HepG2 (cell line): Measurements from ENCODE around the gene IL22RA1. TPM values are rescaled to one million over a fixed set of nuclear protein-coding genes. Genes with fewer than 3 reads are reported as not detected.
A peak's percentile ranks its signal among the peaks of the same experiment; 100 is the strongest.

Experiments used
- POLR2A ChIP-seq, 2 experiments: IDR thresholded peaks; 2 replicates each; pipeline ENCODE4 v1.6.1; 2011; ENCODE audit warnings: low read depth in 2 of 2, low read length in 2 of 2, mild to moderate bottlenecking in 1 of 2, moderate library complexity in 1 of 2; ENCODE audit not compliant: insufficient read depth in 1 of 2
- SRSF9 ChIP-seq: fragments of 200-400 bp; formaldehyde crosslinking; IDR thresholded peaks from 2 replicates; pipeline ENCODE4 v1.6.1; 2018; ENCODE audit warnings: borderline replicate concordance, mild to moderate bottlenecking, low read depth, low read length; ENCODE audit not compliant: insufficient read depth, poor library complexity, severe bottlenecking
- ZMAT5 ChIP-seq: sonication (generic); formaldehyde crosslinking; IDR thresholded peaks from 2 replicates; pipeline ENCODE4 v1.5.0; 2020; ENCODE audit warnings: mild to moderate bottlenecking, low read depth, missing genetic modification reagents, borderline replicate concordance
- ZNF619 ChIP-seq: sonication (generic); formaldehyde crosslinking; IDR thresholded peaks from 2 replicates; pipeline ENCODE4 v1.4.0; 2020; ENCODE audit warnings: mild to moderate bottlenecking, missing genetic modification reagents
- ZSCAN12 ChIP-seq: sonication (generic); formaldehyde crosslinking; IDR thresholded peaks from 2 replicates; pipeline ENCODE4 v1.9.0; 2021; ENCODE audit warnings: mild to moderate bottlenecking, missing genetic modification reagents
- ZSCAN5A ChIP-seq: sonication (generic); formaldehyde crosslinking; IDR thresholded peaks from 2 replicates; pipeline ENCODE4 v1.8.0; 2022; ENCODE audit warnings: mild to moderate bottlenecking, missing genetic modification reagents, borderline replicate concordance
- polyA plus RNA-seq, 8 experiments: library from polyadenylated mRNA; depleted of rRNA in 3 of 8; stranded (reverse) in 7 of 8; unstranded in 1 of 8; fragments of >200 nt; fragmentation: Illumina TruSeq in 4 of 8; extraction: Trizol in 4 of 8; gene quantifications; 2 replicates each; pipeline versions ENCODE4 v1.2.1 to v1.2.3, GENCODE V29; 2011 to 2016; ENCODE audit warnings: low read depth in 4 of 8, missing spikeins in 1 of 8, mixed read lengths in 1 of 8; ENCODE audit not compliant: insufficient read depth in 1 of 8
- total RNA-seq, 5 experiments: library from RNA; depleted of rRNA; stranded (reverse); fragments of >200 nt; fragmentation: Illumina TruSeq; extraction: Trizol; gene quantifications; 2 replicates each; pipeline ENCODE4 v1.2.3, GENCODE V29; 2016; ENCODE audit warnings: low read depth in 1 of 5
- TF ChIP-seq, protein P1 (sequence below), 2 experiments: fragments of 450-650 bp in 1 of 2; sonication (generic) in 1 of 2; formaldehyde crosslinking in 1 of 2; IDR thresholded peaks; 2 replicates each; pipeline versions ENCODE4 v1.6.1 to v1.8.0; 2016 to 2022; ENCODE audit warnings: antibody characterized with exemption in 1 of 2, mild to moderate bottlenecking in 1 of 2, missing genetic modification reagents in 1 of 2
- TF ChIP-seq, protein P2 (sequence below): sonication (generic); formaldehyde crosslinking; IDR thresholded peaks from 2 replicates; pipeline ENCODE4 v1.4.0; 2020; ENCODE audit warnings: missing genetic modification reagents, borderline replicate concordance
- TF ChIP-seq, protein P3 (sequence below): sonication (generic); formaldehyde crosslinking; conservative IDR thresholded peaks from 2 replicates; pipeline ENCODE4 v1.5.0; 2020; ENCODE audit warnings: missing genetic modification reagents

Gene IL22RA1
- total and polyA plus RNA-seq, 2 of the 13 experiments (the other 11 are each of a cell fraction or from before 2014, with no cell fraction given): 4.4 to 10.2 TPM

DNA sequence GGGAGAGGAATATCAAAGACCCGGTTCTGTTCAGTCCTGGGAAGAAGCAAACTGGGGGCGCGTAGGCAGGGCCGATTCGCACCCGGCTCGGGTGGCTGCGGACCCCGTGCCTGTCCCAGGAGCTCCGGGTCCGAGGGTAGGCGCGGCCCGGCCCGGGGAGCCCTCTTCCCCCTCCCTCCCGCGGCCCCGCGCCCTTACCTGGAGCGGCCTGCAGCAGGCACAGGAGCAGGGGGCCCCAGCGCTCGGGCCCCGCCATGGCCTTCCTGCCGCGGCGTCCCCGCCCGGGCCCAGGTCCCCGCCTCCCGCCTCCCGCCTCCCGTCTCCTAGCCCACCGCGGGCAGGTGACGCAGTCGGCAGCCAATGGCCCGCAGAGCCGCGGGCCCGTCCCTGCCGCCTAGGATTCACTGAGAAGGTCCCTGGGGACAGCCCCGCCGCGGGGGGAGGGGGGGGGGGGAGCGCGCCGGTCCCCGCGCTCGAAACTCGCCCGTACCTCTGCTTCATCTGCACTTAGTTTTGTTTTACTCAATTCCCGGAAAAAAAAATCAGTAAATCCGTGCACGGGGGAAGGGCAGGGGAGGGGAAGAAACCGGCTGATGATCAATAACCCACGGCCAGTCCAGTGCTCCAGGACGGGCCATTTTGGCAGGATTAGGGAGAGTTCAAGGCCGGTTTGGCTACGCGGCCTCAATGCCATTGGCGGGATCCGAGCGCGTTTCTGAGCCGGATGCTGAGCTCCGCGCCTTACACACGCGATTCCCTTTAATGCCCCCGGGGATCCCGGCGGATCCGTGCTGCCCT lies 44.3 kb upstream of the IL22RA1 start, which contains the start of gene IFNLR1 (continued):
- TF ChIP-seq, protein P1, sequence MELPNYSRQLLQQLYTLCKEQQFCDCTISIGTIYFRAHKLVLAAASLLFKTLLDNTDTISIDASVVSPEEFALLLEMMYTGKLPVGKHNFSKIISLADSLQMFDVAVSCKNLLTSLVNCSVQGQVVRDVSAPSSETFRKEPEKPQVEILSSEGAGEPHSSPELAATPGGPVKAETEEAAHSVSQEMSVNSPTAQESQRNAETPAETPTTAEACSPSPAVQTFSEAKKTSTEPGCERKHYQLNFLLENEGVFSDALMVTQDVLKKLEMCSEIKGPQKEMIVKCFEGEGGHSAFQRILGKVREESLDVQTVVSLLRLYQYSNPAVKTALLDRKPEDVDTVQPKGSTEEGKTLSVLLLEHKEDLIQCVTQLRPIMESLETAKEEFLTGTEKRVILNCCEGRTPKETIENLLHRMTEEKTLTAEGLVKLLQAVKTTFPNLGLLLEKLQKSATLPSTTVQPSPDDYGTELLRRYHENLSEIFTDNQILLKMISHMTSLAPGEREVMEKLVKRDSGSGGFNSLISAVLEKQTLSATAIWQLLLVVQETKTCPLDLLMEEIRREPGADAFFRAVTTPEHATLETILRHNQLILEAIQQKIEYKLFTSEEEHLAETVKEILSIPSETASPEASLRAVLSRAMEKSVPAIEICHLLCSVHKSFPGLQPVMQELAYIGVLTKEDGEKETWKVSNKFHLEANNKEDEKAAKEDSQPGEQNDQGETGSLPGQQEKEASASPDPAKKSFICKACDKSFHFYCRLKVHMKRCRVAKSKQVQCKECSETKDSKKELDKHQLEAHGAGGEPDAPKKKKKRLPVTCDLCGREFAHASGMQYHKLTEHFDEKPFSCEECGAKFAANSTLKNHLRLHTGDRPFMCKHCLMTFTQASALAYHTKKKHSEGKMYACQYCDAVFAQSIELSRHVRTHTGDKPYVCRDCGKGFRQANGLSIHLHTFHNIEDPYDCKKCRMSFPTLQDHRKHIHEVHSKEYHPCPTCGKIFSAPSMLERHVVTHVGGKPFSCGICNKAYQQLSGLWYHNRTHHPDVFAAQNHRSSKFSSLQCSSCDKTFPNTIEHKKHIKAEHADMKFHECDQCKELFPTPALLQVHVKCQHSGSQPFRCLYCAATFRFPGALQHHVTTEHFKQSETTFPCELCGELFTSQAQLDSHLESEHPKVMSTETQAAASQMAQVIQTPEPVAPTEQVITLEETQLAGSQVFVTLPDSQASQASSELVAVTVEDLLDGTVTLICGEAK (IDR thresholded peaks at IDR 0.05): no peak
- TF ChIP-seq, protein P1 (CRISPR knock-in tag; IDR thresholded peaks at IDR 0.05): no peak
- TF ChIP-seq ZMAT5 (CRISPR knock-in tag) (no peak), ZNF619 (CRISPR knock-in tag) (no peak), ZSCAN5A (CRISPR knock-in tag) (no peak; the same call in 1 of the 2 replicates), POLR2A (IDR thresholded peaks at IDR 0.05; ENCODE audit: insufficient read depth in 1 of 2, low read depth in 2 of 2, low read length in 2 of 2) (peak; percentile 13 to 72; a peak in 2 of 4 replicates), SRSF9 (no peak), ZSCAN12 (CRISPR knock-in tag) (no peak)
- TF ChIP-seq, protein P2, sequence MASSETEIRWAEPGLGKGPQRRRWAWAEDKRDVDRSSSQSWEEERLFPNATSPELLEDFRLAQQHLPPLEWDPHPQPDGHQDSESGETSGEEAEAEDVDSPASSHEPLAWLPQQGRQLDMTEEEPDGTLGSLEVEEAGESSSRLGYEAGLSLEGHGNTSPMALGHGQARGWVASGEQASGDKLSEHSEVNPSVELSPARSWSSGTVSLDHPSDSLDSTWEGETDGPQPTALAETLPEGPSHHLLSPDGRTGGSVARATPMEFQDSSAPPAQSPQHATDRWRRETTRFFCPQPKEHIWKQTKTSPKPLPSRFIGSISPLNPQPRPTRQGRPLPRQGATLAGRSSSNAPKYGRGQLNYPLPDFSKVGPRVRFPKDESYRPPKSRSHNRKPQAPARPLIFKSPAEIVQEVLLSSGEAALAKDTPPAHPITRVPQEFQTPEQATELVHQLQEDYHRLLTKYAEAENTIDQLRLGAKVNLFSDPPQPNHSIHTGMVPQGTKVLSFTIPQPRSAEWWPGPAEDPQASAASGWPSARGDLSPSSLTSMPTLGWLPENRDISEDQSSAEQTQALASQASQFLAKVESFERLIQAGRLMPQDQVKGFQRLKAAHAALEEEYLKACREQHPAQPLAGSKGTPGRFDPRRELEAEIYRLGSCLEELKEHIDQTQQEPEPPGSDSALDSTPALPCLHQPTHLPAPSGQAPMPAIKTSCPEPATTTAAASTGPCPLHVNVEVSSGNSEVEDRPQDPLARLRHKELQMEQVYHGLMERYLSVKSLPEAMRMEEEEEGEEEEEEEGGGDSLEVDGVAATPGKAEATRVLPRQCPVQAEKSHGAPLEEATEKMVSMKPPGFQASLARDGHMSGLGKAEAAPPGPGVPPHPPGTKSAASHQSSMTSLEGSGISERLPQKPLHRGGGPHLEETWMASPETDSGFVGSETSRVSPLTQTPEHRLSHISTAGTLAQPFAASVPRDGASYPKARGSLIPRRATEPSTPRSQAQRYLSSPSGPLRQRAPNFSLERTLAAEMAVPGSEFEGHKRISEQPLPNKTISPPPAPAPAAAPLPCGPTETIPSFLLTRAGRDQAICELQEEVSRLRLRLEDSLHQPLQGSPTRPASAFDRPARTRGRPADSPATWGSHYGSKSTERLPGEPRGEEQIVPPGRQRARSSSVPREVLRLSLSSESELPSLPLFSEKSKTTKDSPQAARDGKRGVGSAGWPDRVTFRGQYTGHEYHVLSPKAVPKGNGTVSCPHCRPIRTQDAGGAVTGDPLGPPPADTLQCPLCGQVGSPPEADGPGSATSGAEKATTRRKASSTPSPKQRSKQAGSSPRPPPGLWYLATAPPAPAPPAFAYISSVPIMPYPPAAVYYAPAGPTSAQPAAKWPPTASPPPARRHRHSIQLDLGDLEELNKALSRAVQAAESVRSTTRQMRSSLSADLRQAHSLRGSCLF: no peak
- TF ChIP-seq, protein P3, sequence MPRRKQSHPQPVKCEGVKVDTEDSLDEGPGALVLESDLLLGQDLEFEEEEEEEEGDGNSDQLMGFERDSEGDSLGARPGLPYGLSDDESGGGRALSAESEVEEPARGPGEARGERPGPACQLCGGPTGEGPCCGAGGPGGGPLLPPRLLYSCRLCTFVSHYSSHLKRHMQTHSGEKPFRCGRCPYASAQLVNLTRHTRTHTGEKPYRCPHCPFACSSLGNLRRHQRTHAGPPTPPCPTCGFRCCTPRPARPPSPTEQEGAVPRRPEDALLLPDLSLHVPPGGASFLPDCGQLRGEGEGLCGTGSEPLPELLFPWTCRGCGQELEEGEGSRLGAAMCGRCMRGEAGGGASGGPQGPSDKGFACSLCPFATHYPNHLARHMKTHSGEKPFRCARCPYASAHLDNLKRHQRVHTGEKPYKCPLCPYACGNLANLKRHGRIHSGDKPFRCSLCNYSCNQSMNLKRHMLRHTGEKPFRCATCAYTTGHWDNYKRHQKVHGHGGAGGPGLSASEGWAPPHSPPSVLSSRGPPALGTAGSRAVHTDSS (CRISPR knock-in tag): no peak
